OCI-M1 (cell line): ENCODE results near the gene PLA2G2A.
"Not testable (repeated sequence)": the region's sequence is repeated elsewhere in the genome, so short reads cannot be mapped to it uniquely, and the experiment has no call there.

Source experiments
- DNase-seq: peaks from one replicate; lab custom pipeline; 2025; lab: John Stamatoyannopoulos, UW

The PLA2G2A gene

GRCh38 chr1:19979494-19979977, at the start of gene PLA2G2A:
Gene PLA2G2A (minus strand): TSS chr1:19979618. CDS start chr1:19978773, 845 bp downstream.
- DNase-seq: no peak

GRCh38 chr1:20028726-20029125, 49.3 kb upstream of the PLA2G2A start:
- DNase-seq: no peak

GRCh38 chr1:20028125-20028524, 48.7 kb upstream of the PLA2G2A start:
- no peak for DNase-seq

GRCh38 chr1:20017741-20018140, 38.3 kb upstream of the PLA2G2A start:
- no peak for DNase-seq

- DNase-seq: no peak
These were observed 34.7 kb upstream of the PLA2G2A start for GRCh38 chr1:20014153-20014552.

GRCh38 chr1:20010016-20010415, 30.6 kb upstream of the PLA2G2A start:
- no peak for DNase-seq

- no peak for DNase-seq
These were observed 29.8 kb upstream of the PLA2G2A start for GRCh38 chr1:20009212-20009611.

GRCh38 chr1:20008391-20008841, 29.0 kb upstream of the PLA2G2A start:
- DNase-seq: peak; percentile 97

- peak; percentile 4 for DNase-seq
These were observed 19.4 kb upstream of the PLA2G2A start for GRCh38 chr1:19998823-19999222.

GRCh38 chr1:19990689-19991088, 11.3 kb upstream of the PLA2G2A start:
- no peak for DNase-seq

- not testable (repeated sequence) for DNase-seq
These were observed 10.8 kb upstream of the PLA2G2A start for GRCh38 chr1:19990182-19990582.

GRCh38 chr1:19988267-19989006, 9.0 kb upstream of the PLA2G2A start:
- peak; percentile 20 for DNase-seq

GRCh38 chr1:19987719-19988118, 8.3 kb upstream of the PLA2G2A start:
- no peak for DNase-seq

GRCh38 chr1:19984409-19985016, 5.1 kb upstream of the PLA2G2A start:
- not testable (repeated sequence) for DNase-seq

GRCh38 chr1:19981507-19982312, 2.3 kb upstream of the PLA2G2A start:
- peak; percentile 10 for DNase-seq

- no peak for DNase-seq
These were observed 1.7 kb upstream of the PLA2G2A start for GRCh38 chr1:19981170-19981506.

- no peak for DNase-seq
These were observed 896 bp upstream of the PLA2G2A start for GRCh38 chr1:19980314-19980713.

GRCh38 chr1:19978143-19978542, 1.3 kb downstream of the PLA2G2A start:
- DNase-seq: no peak

- DNase-seq: no peak
These were observed 3.0 kb downstream of the PLA2G2A start for GRCh38 chr1:19976317-19977003.

- no peak for DNase-seq
These were observed 3.8 kb downstream of the PLA2G2A start for GRCh38 chr1:19975423-19976193.

- DNase-seq: peak; percentile 83
These were observed 4.5 kb downstream of the PLA2G2A start for GRCh38 chr1:19974822-19975416.
